Effector memory CD4-positive, alpha-beta T cell (primary cell): ENCODE data around the gene CSDE1.

Source experiments
- DNase-seq, 3 donors: peaks; one replicate each; pipeline ENCODE4 v3.0.0-alpha.2; 2020
- H3K27ac ChIP-seq: 2 replicates; pipeline ENCODE4 v1.7.0; 2013; ENCODE audit warnings: mild to moderate bottlenecking, low read length, moderate library complexity; ENCODE audit not compliant: insufficient read depth, poor library complexity, severe bottlenecking
- H3K27me3 ChIP-seq: replicated peaks from 2 replicates; pipeline ENCODE4 v1.7.0; 2013; ENCODE audit warnings: mild to moderate bottlenecking, low read length; ENCODE audit not compliant: insufficient read depth, control insufficient read depth, poor library complexity, severe bottlenecking
- H3K36me3 ChIP-seq: 2 replicates; pipeline ENCODE4 v1.7.0; 2013; ENCODE audit warnings: mild to moderate bottlenecking, low read length, moderate library complexity; ENCODE audit not compliant: control insufficient read depth, insufficient read depth
- H3K4me1 ChIP-seq: 2 replicates; pipeline ENCODE4 v1.7.0; 2013; ENCODE audit warnings: low read length, mild to moderate bottlenecking; ENCODE audit not compliant: control insufficient read depth, insufficient read depth, poor library complexity, severe bottlenecking
- H3K4me3 ChIP-seq: 2 replicates; pipeline ENCODE4 v1.7.0; 2013; ENCODE audit warnings: low read length, low read depth, mild to moderate bottlenecking; ENCODE audit not compliant: insufficient read depth, poor library complexity, severe bottlenecking
- H3K9me3 ChIP-seq: 2 replicates; pipeline ENCODE4 v1.7.0; 2013; ENCODE audit warnings: mild to moderate bottlenecking, low read length, moderate library complexity; ENCODE audit not compliant: control insufficient read depth

Gene CSDE1

GRCh38 chr1:114725230-114725629 lies 32.6 kb downstream of the CSDE1 start:
- no peak overlapping the region for H3K4me3 ChIP-seq
- H3K27me3 ChIP-seq, result no peaks in the 10 kb centered on the region
- H3K4me1 ChIP-seq, result no peaks in the 10 kb centered on the region
- H3K27ac ChIP-seq, result no peak overlapping the region
- no peaks in the 10 kb centered on the region for H3K9me3 ChIP-seq
- no peak for DNase-seq
- H3K36me3 ChIP-seq, result peaks cover 94% of the 10 kb centered on the region

DNA sequence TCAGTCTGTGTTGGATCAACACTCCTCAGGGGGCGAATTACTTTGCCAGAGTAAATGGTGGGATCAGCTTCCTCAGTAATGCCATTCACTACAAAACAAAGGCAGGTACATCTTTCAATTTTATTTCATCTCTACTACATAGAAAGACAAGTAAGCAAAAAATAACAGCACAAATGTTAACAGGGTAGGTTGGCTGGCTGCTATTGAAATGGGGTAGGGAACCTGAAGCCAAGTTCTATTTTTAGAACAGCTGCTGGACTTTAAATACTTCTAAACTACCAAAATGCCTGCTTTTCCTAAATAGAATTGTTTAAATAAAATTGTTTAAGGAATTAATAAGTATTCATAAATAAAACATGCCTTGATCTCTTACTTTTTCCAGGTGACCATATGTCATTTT lies 33.9 kb downstream of the CSDE1 start:
- no peaks in the 10 kb centered on the region for H3K4me1 ChIP-seq
- no peaks in the 10 kb centered on the region for H3K27me3 ChIP-seq
- no peak overlapping the region for H3K4me3 ChIP-seq
- DNase-seq, result no peak
- peaks cover 95% of the 10 kb centered on the region for H3K36me3 ChIP-seq
- no peaks in the 10 kb centered on the region for H3K9me3 ChIP-seq
- no peak overlapping the region for H3K27ac ChIP-seq

DNA sequence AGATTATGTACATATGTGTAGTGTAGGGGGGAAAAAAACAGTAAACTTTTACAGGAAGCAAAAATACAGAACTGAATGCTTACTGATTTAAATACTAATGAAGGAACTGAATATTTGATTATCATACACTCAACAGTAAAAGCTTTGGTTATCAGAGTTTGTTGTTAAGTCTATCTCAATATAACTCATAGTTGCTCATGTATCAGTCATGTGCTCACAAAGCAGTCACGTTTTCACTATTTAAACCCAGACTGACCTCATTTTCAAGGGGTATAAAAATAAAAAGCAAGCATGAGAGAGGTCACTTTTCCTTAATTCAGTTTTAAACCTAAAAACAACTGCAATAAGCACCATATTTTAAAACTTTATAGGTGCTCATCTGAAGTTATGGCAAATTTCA lies 34.3 kb downstream of the CSDE1 start:
- no peaks in the 10 kb centered on the region for H3K4me1 ChIP-seq
- H3K27me3 ChIP-seq, result no peaks in the 10 kb centered on the region
- no peaks in the 10 kb centered on the region for H3K9me3 ChIP-seq
- no peak for DNase-seq
- H3K4me3 ChIP-seq, result no peak overlapping the region
- no peak overlapping the region for H3K27ac ChIP-seq
- peaks cover 95% of the 10 kb centered on the region for H3K36me3 ChIP-seq

DNA sequence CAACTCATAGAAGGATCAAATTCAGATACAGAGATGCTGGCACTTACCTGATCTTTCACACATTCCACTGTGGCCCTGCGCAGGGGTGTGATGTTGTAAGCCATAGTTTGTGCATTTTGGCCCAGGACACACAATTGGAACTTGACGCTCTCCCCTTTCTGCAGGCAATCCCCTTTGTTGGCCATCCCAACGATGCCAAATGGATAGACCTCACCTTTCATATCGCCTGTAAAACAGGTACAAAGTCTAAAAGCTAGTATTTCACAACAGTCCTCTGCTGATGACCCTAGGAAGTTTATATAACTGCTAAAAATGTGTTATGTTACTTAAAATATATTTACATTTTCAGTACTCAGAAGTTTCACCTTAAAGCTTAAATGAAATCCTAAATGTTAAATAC lies 37.3 kb downstream of the CSDE1 start:
- no peak for DNase-seq
- peaks cover 77% of the 10 kb centered on the region for H3K36me3 ChIP-seq
- H3K4me1 ChIP-seq, result peaks cover 10% of the 10 kb centered on the region
- H3K9me3 ChIP-seq, result no peaks in the 10 kb centered on the region
- H3K4me3 ChIP-seq, result no peak overlapping the region
- no peak overlapping the region for H3K27ac ChIP-seq
- H3K27me3 ChIP-seq, result no peaks in the 10 kb centered on the region

DNA sequence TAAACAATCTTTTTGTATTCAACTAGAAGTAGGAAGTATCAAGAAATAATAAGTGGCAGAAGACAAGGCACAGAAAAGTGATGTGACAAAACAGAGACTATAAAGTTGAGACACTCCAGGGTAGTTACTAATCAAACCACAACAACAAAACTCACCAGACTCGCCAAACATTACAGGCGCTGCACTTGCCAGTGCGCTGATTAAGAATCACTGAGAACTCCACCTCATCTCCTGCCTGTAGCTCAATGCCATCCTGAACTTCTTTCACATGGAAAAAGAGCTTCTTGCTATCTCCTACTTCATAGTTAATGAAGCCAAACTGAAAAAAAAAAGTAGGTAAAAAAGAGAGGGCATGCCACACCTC lies 38.4 kb downstream of the CSDE1 start:
- H3K9me3 ChIP-seq, result no peaks in the 10 kb centered on the region
- H3K27me3 ChIP-seq, result no peaks in the 10 kb centered on the region
- no peak overlapping the region for H3K27ac ChIP-seq
- H3K4me3 ChIP-seq, result no peak overlapping the region
- H3K4me1 ChIP-seq, result peaks cover 10% of the 10 kb centered on the region
- no peak for DNase-seq
- peaks cover 66% of the 10 kb centered on the region for H3K36me3 ChIP-seq

GRCh38 chr1:114718661-114719423 lies 38.9 kb downstream of the CSDE1 start:
- peaks cover 67% of the 10 kb centered on the region for H3K36me3 ChIP-seq
- peaks cover 10% of the 10 kb centered on the region for H3K4me1 ChIP-seq
- no peaks in the 10 kb centered on the region for H3K9me3 ChIP-seq
- DNase-seq, result no peak
- H3K27me3 ChIP-seq, result no peaks in the 10 kb centered on the region
- no peak overlapping the region for H3K27ac ChIP-seq
- no peak overlapping the region for H3K4me3 ChIP-seq

- H3K4me1 ChIP-seq, result peaks cover 10% of the 10 kb centered on the region
- peak within 1 kb of the TSS; percentile 96 for H3K27ac ChIP-seq
- H3K9me3 ChIP-seq, result no peaks in the 10 kb centered on the region
- H3K4me3 ChIP-seq, result peak within 1 kb of the TSS; percentile 78
- peaks cover 65% of the 10 kb centered on the region for H3K36me3 ChIP-seq
- peak; percentile 90 to 93 (median 90) for DNase-seq
- no peaks in the 10 kb centered on the region for H3K27me3 ChIP-seq
Measured at GRCh38 chr1:114716304-114717170, 41.2 kb downstream of the CSDE1 start, which contains the start of gene NRAS. NRAS (minus strand) TSS chr1:114716771; CDS start chr1:114716160, 611 bp downstream.

GRCh38 chr1:114715952-114716303 lies 41.9 kb downstream of the CSDE1 start:
- Histone ChIP-seq H3K27ac (peak overlapping the region; percentile 96), H3K4me1 (peaks cover 10% of the 10 kb centered on the region), H3K9me3 (no peaks in the 10 kb centered on the region), H3K36me3 (peaks cover 60% of the 10 kb centered on the region), H3K4me3 (peak overlapping the region; percentile 78), H3K27me3 (no peaks in the 10 kb centered on the region)
- DNase-seq, result no peak

DNA sequence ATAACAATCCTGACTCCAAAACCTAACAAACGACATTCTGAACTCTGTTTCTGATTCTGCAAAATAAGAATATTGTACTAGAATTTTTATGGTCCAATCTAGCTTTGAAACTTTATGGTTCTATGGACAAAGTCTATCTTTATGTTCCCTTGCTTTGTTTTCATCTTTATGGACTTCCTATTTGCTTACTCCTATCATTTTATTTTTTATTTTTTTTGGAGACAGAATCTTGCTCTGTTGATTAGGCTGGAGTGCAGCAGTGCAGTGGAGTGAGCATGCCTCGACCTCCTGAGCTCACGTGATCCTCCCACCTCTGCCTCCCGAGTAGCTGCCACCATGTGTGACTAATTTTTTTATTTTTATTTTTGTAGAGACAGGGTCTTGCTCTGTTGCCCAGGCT lies 44.8 kb downstream of the CSDE1 start:
- Histone ChIP-seq H3K36me3 (peaks cover 56% of the 10 kb centered on the region), H3K27me3 (no peaks in the 10 kb centered on the region)
- no peak for DNase-seq

DNA sequence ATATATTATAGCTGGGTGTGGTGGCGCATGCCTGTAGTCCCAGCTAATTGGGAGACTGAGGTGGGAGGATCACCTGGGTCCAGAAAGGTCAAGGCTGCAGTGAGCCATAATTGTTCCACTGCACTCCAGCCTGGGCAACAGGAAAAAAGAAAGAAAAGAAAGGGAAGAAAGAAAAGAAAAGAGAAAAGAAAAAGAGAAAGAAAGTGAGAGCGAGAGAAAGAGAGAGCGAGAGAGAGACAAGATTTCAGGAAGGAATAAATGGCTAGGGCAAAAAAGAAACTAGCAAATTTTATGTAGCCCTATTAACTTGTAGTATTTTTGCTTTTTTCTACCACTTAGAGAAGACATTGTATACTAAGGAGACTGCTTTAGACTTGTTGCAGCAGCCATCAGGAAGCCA lies 47.4 kb downstream of the CSDE1 start:
- H3K9me3 ChIP-seq, result no peaks in the 10 kb centered on the region
- H3K27me3 ChIP-seq, result no peaks in the 10 kb centered on the region
- no peak for DNase-seq
- H3K4me3 ChIP-seq, result no peak overlapping the region
- H3K4me1 ChIP-seq, result no peaks in the 10 kb centered on the region
- no peak overlapping the region for H3K27ac ChIP-seq
- H3K36me3 ChIP-seq, result peaks cover 72% of the 10 kb centered on the region

More for the DNA sequence above, 44.8 kb downstream of the CSDE1 start:
- peaks cover 10% of the 10 kb centered on the region for H3K4me1 ChIP-seq
- H3K4me3 ChIP-seq, result no peak overlapping the region
- H3K9me3 ChIP-seq, result no peaks in the 10 kb centered on the region
- no peak overlapping the region for H3K27ac ChIP-seq
